22Rv1 (cell line): ENCODE data around the gene GPR176.

Experiments used
- H3K27ac ChIP-seq: fragments of 450-650 bp; 2 replicates; pipeline ENCODE4 v1.5.1; 2017
- CTCF ChIP-seq: fragments of 450-650 bp; IDR thresholded peaks from 2 replicates; pipeline ENCODE4 v1.5.1; 2017; ENCODE audit warnings: mild to moderate bottlenecking
- ZFX ChIP-seq: fragments of 450-650 bp; IDR thresholded peaks from 2 replicates; pipeline ENCODE4 v1.6.1; 2017; ENCODE audit warnings: antibody characterized with exemption, borderline replicate concordance

The GPR176 gene

GRCh38 chr15:39944726-39945125 is 24.7 kb upstream of the GPR176 start:
- TF ChIP-seq ZFX: no peak
- no peak for TF ChIP-seq CTCF
- H3K27ac ChIP-seq: no peak overlapping the region

- no peak overlapping the region for H3K27ac ChIP-seq
- TF ChIP-seq CTCF (no peak), ZFX (no peak)
Observed at GRCh38 chr15:39942753-39943150, 22.7 kb upstream of the GPR176 start.

GRCh38 chr15:39942101-39942752 is 22.2 kb upstream of the GPR176 start:
- no peak overlapping the region for H3K27ac ChIP-seq
- TF ChIP-seq CTCF (no peak), ZFX (no peak)

GRCh38 chr15:39939487-39940452 is 19.7 kb upstream of the GPR176 start:
- H3K27ac ChIP-seq: no peak overlapping the region
- TF ChIP-seq CTCF: no peak
- no peak for TF ChIP-seq ZFX

GRCh38 chr15:39937696-39938095 is 17.6 kb upstream of the GPR176 start:
- no peak overlapping the region for H3K27ac ChIP-seq
- no peak for TF ChIP-seq CTCF
- TF ChIP-seq ZFX: no peak

GRCh38 chr15:39936681-39937080 is 16.6 kb upstream of the GPR176 start:
- no peak overlapping the region for H3K27ac ChIP-seq
- TF ChIP-seq ZFX (no peak), CTCF (no peak)

- no peak overlapping the region for H3K27ac ChIP-seq
- TF ChIP-seq ZFX (no peak), CTCF (no peak)
Observed at GRCh38 chr15:39936187-39936586, 16.1 kb upstream of the GPR176 start.
